GM23338 (cell line): ENCODE measurements around the gene NCOA6. TPM values are rescaled to one million over a fixed set of nuclear protein-coding genes. Genes with fewer than 3 reads are reported as not detected.

Source experiments
- ATAC-seq: fragments of 200-7000 bp; cut with Tn5 transposase; 3 replicates; pipeline ENCODE4 v1.9.1; 2020
- DNase-seq: peaks from one replicate; pipeline ENCODE4 v3.0.0-alpha.2; 2015; ENCODE audit warnings: low spot score
- H2AFZ ChIP-seq: fragments of 200-600 bp; sonication (generic); 2 replicates; pipeline ENCODE4 v1.8.0; 2016; ENCODE audit warnings: antibody characterized with exemption, mild to moderate bottlenecking, moderate library complexity
- H3F3A ChIP-seq: fragments of 200-600 bp; sonication (generic); replicated peaks from 2 replicates; pipeline ENCODE4 v1.8.0; 2017; ENCODE audit warnings: antibody characterized with exemption, mixed run types, low read depth
- H3K27ac ChIP-seq: fragments of 200-600 bp; sonication (generic); 2 replicates; pipeline ENCODE4 v1.6.1; 2016; ENCODE audit warnings: low read depth
- H3K27me3 ChIP-seq: fragments of 200-600 bp; sonication (generic); 2 replicates; pipeline ENCODE4 v1.8.0; 2016; ENCODE audit warnings: mild to moderate bottlenecking, mixed run types, moderate library complexity; ENCODE audit not compliant: insufficient read depth
- H3K36me3 ChIP-seq: fragments of 200-600 bp; sonication (generic); 2 replicates; pipeline ENCODE4 v1.8.0; 2016; ENCODE audit warnings: mild to moderate bottlenecking; ENCODE audit not compliant: insufficient read depth
- H3K4me1 ChIP-seq: fragments of 200-600 bp; sonication (generic); 2 replicates; pipeline ENCODE4 v1.8.0; 2016; ENCODE audit warnings: mild to moderate bottlenecking, moderate library complexity; ENCODE audit not compliant: insufficient read depth
- H3K4me2 ChIP-seq: fragments of 200-600 bp; sonication (generic); 2 replicates; pipeline ENCODE4 v1.7.1; 2017; ENCODE audit warnings: mixed run types
- H3K4me3 ChIP-seq: fragments of 200-600 bp; sonication (generic); 2 replicates; pipeline ENCODE4 v1.6.1; 2016; ENCODE audit warnings: mixed run types
- H3K79me2 ChIP-seq: fragments of 200-600 bp; sonication (generic); replicated peaks from 2 replicates; pipeline ENCODE4 v1.8.0; 2017; ENCODE audit warnings: mild to moderate bottlenecking; ENCODE audit not compliant: insufficient read depth
- H3K9me2 ChIP-seq: fragments of 200-600 bp; sonication (generic); 2 replicates; pipeline ENCODE4 v1.8.0; 2017; ENCODE audit not compliant: insufficient read depth
- H4K20me1 ChIP-seq: fragments of 200-600 bp; sonication (generic); replicated peaks from 2 replicates; pipeline ENCODE4 v1.8.0; 2017; ENCODE audit warnings: mild to moderate bottlenecking; ENCODE audit not compliant: insufficient read depth
- H3K27ac Mint-ChIP-seq: 2 replicates; pipeline ENCODE4 v1.8.0; 2020; ENCODE audit warnings: inconsistent platforms, mild to moderate bottlenecking, moderate library complexity, mixed read lengths
- H3K27me3 Mint-ChIP-seq: 3 replicates; pipeline ENCODE4 v1.8.0; 2022; ENCODE audit warnings: low read depth, mild to moderate bottlenecking, moderate library complexity, mixed read lengths, inconsistent platforms; ENCODE audit not compliant: insufficient read depth, poor library complexity
- H3K36me3 Mint-ChIP-seq: 3 replicates; pipeline ENCODE4 v1.8.0; 2021; ENCODE audit warnings: low read depth, mild to moderate bottlenecking, inconsistent platforms, moderate library complexity, mixed read lengths
- H3K4me1 Mint-ChIP-seq: 3 replicates; pipeline ENCODE4 v1.8.0; 2020; ENCODE audit warnings: mild to moderate bottlenecking, inconsistent platforms, mixed read lengths
- H3K4me3 Mint-ChIP-seq: 3 replicates; pipeline ENCODE4 v1.8.0; 2021; ENCODE audit warnings: moderate library complexity, mild to moderate bottlenecking, inconsistent platforms, mixed read lengths
- H3K9me3 Mint-ChIP-seq: 3 replicates; pipeline ENCODE4 v1.8.0; 2020; ENCODE audit warnings: moderate library complexity, mild to moderate bottlenecking, inconsistent platforms, mixed read lengths
- CREB1 ChIP-seq: fragments of 250-450 bp; sonication (Bioruptor Pico); IDR thresholded peaks from 2 replicates; pipeline ENCODE4 v1.5.0; 2020; ENCODE audit warnings: low read depth, mild to moderate bottlenecking, moderate library complexity
- CTCF ChIP-seq, 2 experiments: fragments of 200-600 bp in 1 of 2; sonication (generic) in 1 of 2; conservative IDR thresholded peaks; 2 replicates each; pipeline versions ENCODE4 v1.5.1 to v1.6.1; 2016 to 2017; ENCODE audit warnings: antibody characterized with exemption in 2 of 2, low read depth in 2 of 2, mild to moderate bottlenecking in 2 of 2, moderate library complexity in 1 of 2
- EZH2 ChIP-seq: fragments of 200-600 bp; sonication (generic); IDR thresholded peaks from one replicate; pipeline ENCODE4 v1.8.0; 2017; ENCODE audit warnings: antibody characterized with exemption, mild to moderate bottlenecking, low read depth; ENCODE audit not compliant: unreplicated experiment
- NANOG ChIP-seq: IDR thresholded peaks from 2 replicates; pipeline ENCODE4 v1.6.1; 2016; ENCODE audit warnings: antibody characterized with exemption, borderline replicate concordance
- POLR2AphosphoS5 ChIP-seq: IDR thresholded peaks from 2 replicates; pipeline ENCODE4 v1.6.1; 2016; ENCODE audit warnings: antibody characterized with exemption, low read depth
- REST ChIP-seq: IDR thresholded peaks from one replicate; pipeline ENCODE4 v1.6.1; 2018; ENCODE audit warnings: antibody characterized with exemption; ENCODE audit not compliant: unreplicated experiment
- STAT1 ChIP-seq: IDR thresholded peaks from one replicate; pipeline ENCODE4 v1.6.1; 2016; ENCODE audit warnings: antibody characterized with exemption; ENCODE audit not compliant: unreplicated experiment
- polyA plus RNA-seq: library from polyadenylated mRNA; unstranded; fragments of >200 nt; fragmentation: Nextera tagmentation; extraction: Ambion mirVana; gene quantifications from 2 replicates; pipeline ENCODE4 v1.2.1, GENCODE V29; 2016
- total RNA-seq: library from RNA; depleted of rRNA; stranded (reverse); fragments of >200 nt; shearing (Covaris generic); gene quantifications from 2 replicates; pipeline ENCODE4 v1.2.3, GENCODE V29; 2014

The NCOA6 gene
- total and polyA plus RNA-seq, 2 experiments from 2014 or later = 10.6 to 17.4 TPM

GRCh38 chr20:34864216-34864615, 38.8 kb upstream of the NCOA6 start:
- DNase-seq = no peak
- Mint-ChIP-seq H3K4me3 (peak overlapping the region; percentile 65; the same call in 2 of the 3 replicates), H3K27me3 (peaks cover 11% of the 10 kb centered on the region), H3K9me3 (no peaks in the 10 kb centered on the region), H3K27ac (no peak overlapping the region; the same call in 1 of the 2 replicates), H3K36me3 (peaks cover 6% of the 10 kb centered on the region; the same call in 2 of the 3 replicates), H3K4me1 (peaks cover 16% of the 10 kb centered on the region)
- peak overlapping the region; percentile 53; the same call in 1 of the 2 replicates for H3K4me3 ChIP-seq
- no peaks in the 10 kb centered on the region for H3K9me2 ChIP-seq
- H3K36me3 ChIP-seq = no peaks in the 10 kb centered on the region; the same call in 1 of the 2 replicates
- 0 out of 2 replicates have a peak, but pooled peaks cover 4% of the 10 kb centered on the region for H3F3A ChIP-seq
- peaks cover 8% of the 10 kb centered on the region; the same call in 1 of the 2 replicates for H4K20me1 ChIP-seq
- ATAC-seq = no peak
- peak overlapping the region; percentile 82 for H3K4me2 ChIP-seq
- TF ChIP-seq STAT1 = no peak
- no peak for TF ChIP-seq CREB1 (CRISPR knock-in tag)
- no peak for TF ChIP-seq REST
- TF ChIP-seq EZH2 = no peak
- no peaks in the 10 kb centered on the region for H3K27me3 ChIP-seq
- no peaks in the 10 kb centered on the region for H3K79me2 ChIP-seq
- peaks cover 8% of the 10 kb centered on the region for H3K4me1 ChIP-seq
- H2AFZ ChIP-seq = no peak overlapping the region
- H3K27ac ChIP-seq = peak overlapping the region; percentile 39; the same call in 1 of the 2 replicates

- Histone ChIP-seq H3K4me3 (peak overlapping the region; percentile 53), H2AFZ (no peak overlapping the region), H3K36me3 (no peaks in the 10 kb centered on the region; the same call in 1 of the 2 replicates), H3K27ac (peak overlapping the region; percentile 39; the same call in 1 of the 2 replicates), H3K4me1 (peaks cover 8% of the 10 kb centered on the region), H4K20me1 (peaks cover 8% of the 10 kb centered on the region; the same call in 1 of the 2 replicates), H3K79me2 (no peaks in the 10 kb centered on the region), H3F3A (0 out of 2 replicates have a peak, but pooled peaks cover 4% of the 10 kb centered on the region), H3K9me2 (no peaks in the 10 kb centered on the region), H3K27me3 (no peaks in the 10 kb centered on the region), H3K4me2 (peak overlapping the region; percentile 82)
- Mint-ChIP-seq H3K27me3 (peaks cover 11% of the 10 kb centered on the region), H3K36me3 (peaks cover 6% of the 10 kb centered on the region), H3K4me3 (peak overlapping the region; percentile 65), H3K9me3 (no peaks in the 10 kb centered on the region), H3K4me1 (peaks cover 16% of the 10 kb centered on the region), H3K27ac (no peak overlapping the region)
- ATAC-seq (peak; percentile 90), DNase-seq (peak; percentile 57)
- TF ChIP-seq NANOG (no peak), POLR2AphosphoS5 (no peak), CTCF (conservative IDR thresholded peaks at IDR 0.05; ENCODE audit: low read depth in 2 of 2) (no peak)
Observed at GRCh38 chr20:34863421-34863965, 38.0 kb upstream of the NCOA6 start.
